Lower lobe of right lung (tissue), 2 donors: ENCODE measurements around the gene PJA2. TPM values are rescaled to one million over a fixed set of nuclear protein-coding genes. Genes with fewer than 3 reads are reported as not detected.

Experiments
- ATAC-seq, 2 donors: fragments of 200-7000 bp; cut with Tn5 transposase; one replicate each; pipeline ENCODE4 v1.9.1; 2020 to 2022; ENCODE audit warnings: mild to moderate bottlenecking in 2 of 2, moderate library complexity in 2 of 2
- DNase-seq: peaks from one replicate; pipeline ENCODE4 v3.0.0-alpha.2; 2020
- H3K27ac ChIP-seq: fragments of 200-600 bp; one replicate; pipeline ENCODE4 v1.8.0; 2022
- H3K27me3 ChIP-seq: fragments of 200-600 bp; one replicate; pipeline ENCODE4 v1.8.0; 2022; ENCODE audit warnings: low read depth
- H3K36me3 ChIP-seq: fragments of 200-600 bp; one replicate; pipeline ENCODE4 v1.8.0; 2022; ENCODE audit warnings: mild to moderate bottlenecking
- H3K4me1 ChIP-seq: fragments of 200-600 bp; one replicate; pipeline ENCODE4 v1.8.0; 2022
- H3K4me3 ChIP-seq: fragments of 200-600 bp; one replicate; pipeline ENCODE4 v1.8.0; 2022; ENCODE audit warnings: mild to moderate bottlenecking
- H3K9me3 ChIP-seq: fragments of 200-600 bp; one replicate; pipeline ENCODE4 v1.8.0; 2022
- CTCF ChIP-seq: fragments of 200-600 bp; IDR thresholded peaks from one replicate; pipeline ENCODE4 v1.8.0; 2022; ENCODE audit warnings: antibody characterized with exemption, mild to moderate bottlenecking
- intact Hi-C: fragments of 100-400 bp; cut with DNase I; formaldehyde crosslinking; loops from one replicate; pipeline ENCODE4 v1.11.0; 2022
- total RNA-seq: library from RNA; stranded (reverse); fragmentation: NEBNext Ultra II Directional; extraction: Animal tissue kit (Norgen Biotek cat#: 25700); gene quantifications from one replicate; pipeline ENCODE4 v1.2.1, GENCODE V29; 2021
- donor health status: DM: no; HTN: yes; CAD: no; lungs with severe emphysema.

The PJA2 gene
- total RNA-seq, 1 donor from 2014 or later: 84.0 TPM

DNA sequence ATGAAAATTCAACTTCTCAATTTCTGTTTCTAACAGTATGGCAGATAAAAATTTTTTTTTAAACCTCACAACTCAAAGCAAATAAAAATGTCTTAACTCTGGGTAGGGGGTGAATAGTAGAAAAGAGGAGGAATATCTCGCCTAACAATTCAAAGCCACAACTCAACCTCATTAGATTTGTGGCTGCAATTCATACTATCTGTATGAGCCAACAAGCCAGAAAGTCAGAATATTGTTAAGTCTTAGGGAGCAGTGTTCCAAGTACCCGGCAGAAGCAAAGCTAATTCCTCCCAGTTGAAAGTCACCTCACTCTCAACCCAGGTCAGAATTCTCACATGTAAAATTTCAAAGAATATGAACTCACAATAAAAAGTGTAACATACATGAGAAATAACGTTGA is 15.0 kb downstream of the PJA2 start:
- TF ChIP-seq CTCF: no peak
- H3K9me3 ChIP-seq: no peaks in the 10 kb centered on the region
- H3K27ac ChIP-seq: no peak overlapping the region
- intact Hi-C loops: no loop called here
- H3K27me3 ChIP-seq: no peaks in the 10 kb centered on the region
- peaks cover 14% of the 10 kb centered on the region for H3K4me1 ChIP-seq
- DNase-seq (no peak), ATAC-seq (no peak)
- H3K36me3 ChIP-seq: no peaks in the 10 kb centered on the region
- no peak overlapping the region for H3K4me3 ChIP-seq

- intact Hi-C loops: no loop called here
- no peak for TF ChIP-seq CTCF
- Histone ChIP-seq H3K27ac (no peak overlapping the region), H3K36me3 (no peaks in the 10 kb centered on the region), H3K4me1 (peaks cover 26% of the 10 kb centered on the region), H3K4me3 (no peak overlapping the region), H3K27me3 (no peaks in the 10 kb centered on the region), H3K9me3 (no peaks in the 10 kb centered on the region)
- DNase-seq: no peak
- ATAC-seq: no peak
Measured at GRCh38 chr5:109390188-109390587, 19.6 kb downstream of the PJA2 start.

DNA sequence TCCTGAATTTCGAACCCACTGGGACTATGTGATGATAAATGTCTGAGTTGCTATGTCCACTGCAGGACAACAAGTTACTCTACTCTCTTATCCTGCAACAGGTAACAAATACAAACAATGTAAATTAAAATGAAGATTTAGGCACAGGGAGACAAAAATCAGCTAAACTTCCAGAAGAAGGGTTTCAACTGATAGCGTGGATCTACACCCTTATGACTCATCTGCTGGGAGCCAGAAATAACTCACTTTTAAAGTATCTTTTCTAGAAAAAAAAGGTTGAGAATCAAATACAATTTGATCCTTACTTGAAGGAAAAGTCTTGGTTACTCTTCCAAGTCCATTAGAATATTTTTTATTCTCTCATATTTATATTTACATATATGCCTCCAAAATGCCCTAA is 21.4 kb downstream of the PJA2 start:
- H3K4me1 ChIP-seq: peaks cover 23% of the 10 kb centered on the region
- DNase-seq: no peak
- H3K4me3 ChIP-seq: no peak overlapping the region
- no peak for TF ChIP-seq CTCF
- no peak overlapping the region for H3K27ac ChIP-seq
- no peaks in the 10 kb centered on the region for H3K36me3 ChIP-seq
- intact Hi-C loops: no loop called here
- no peaks in the 10 kb centered on the region for H3K9me3 ChIP-seq
- no peak for ATAC-seq
- H3K27me3 ChIP-seq: no peaks in the 10 kb centered on the region

GRCh38 chr5:109387408-109387974 is 22.3 kb downstream of the PJA2 start:
- DNase-seq (no peak), ATAC-seq (peak in 1 of 2 donors; percentile 61)
- peaks cover 23% of the 10 kb centered on the region for H3K4me1 ChIP-seq
- no peak overlapping the region for H3K4me3 ChIP-seq
- H3K36me3 ChIP-seq: peaks cover 8% of the 10 kb centered on the region
- H3K9me3 ChIP-seq: no peaks in the 10 kb centered on the region
- no peaks in the 10 kb centered on the region for H3K27me3 ChIP-seq
- intact Hi-C loops: no loop called here
- no peak for TF ChIP-seq CTCF
- H3K27ac ChIP-seq: no peak overlapping the region

GRCh38 chr5:109378095-109378494 is 31.7 kb downstream of the PJA2 start:
- no peaks in the 10 kb centered on the region for H3K4me1 ChIP-seq
- ATAC-seq: no peak
- no peak for TF ChIP-seq CTCF
- DNase-seq: no peak
- intact Hi-C loops: no loop called here
- no peak overlapping the region for H3K27ac ChIP-seq
- peaks cover 63% of the 10 kb centered on the region for H3K36me3 ChIP-seq
- H3K27me3 ChIP-seq: no peaks in the 10 kb centered on the region
- no peaks in the 10 kb centered on the region for H3K9me3 ChIP-seq
- H3K4me3 ChIP-seq: no peak overlapping the region

DNA sequence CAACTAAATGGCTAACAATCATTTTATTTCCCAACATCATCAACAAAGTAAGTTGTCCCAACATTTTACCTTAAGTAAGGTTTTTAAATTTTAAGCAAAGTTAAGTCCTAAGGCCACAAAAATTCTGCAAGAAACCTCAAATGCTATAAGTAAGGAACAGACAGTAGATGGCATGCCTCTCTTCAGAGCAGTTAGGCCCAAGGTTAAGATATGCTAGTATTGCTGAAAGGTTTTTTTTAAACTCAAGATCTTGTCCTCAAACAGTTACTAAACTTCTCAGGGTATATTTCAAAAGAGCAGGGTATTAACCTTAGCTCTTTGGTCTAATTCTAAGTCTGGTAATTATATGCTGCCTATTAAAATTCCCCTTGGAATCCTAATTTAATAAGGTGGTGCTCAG is 35.1 kb downstream of the PJA2 start:
- no peak overlapping the region for H3K27ac ChIP-seq
- DNase-seq (no peak), ATAC-seq (no peak)
- no peaks in the 10 kb centered on the region for H3K4me1 ChIP-seq
- TF ChIP-seq CTCF: no peak
- H3K27me3 ChIP-seq: no peaks in the 10 kb centered on the region
- H3K36me3 ChIP-seq: peaks cover 28% of the 10 kb centered on the region
- intact Hi-C loops: no loop called here
- no peak overlapping the region for H3K4me3 ChIP-seq
- H3K9me3 ChIP-seq: no peaks in the 10 kb centered on the region
